HG02938 (cell line): ENCODE measurements around the gene OAT.
A peak's percentile ranks its signal among the peaks of the same experiment; 100 is the strongest.

Source experiments
- ATAC-seq: cut with Tn5 transposase; IDR thresholded peaks from one replicate; pipeline ENCODE4 v1.9.1; 2021; ENCODE audit warnings: mild to moderate bottlenecking, moderate library complexity; ENCODE audit not compliant: unreplicated experiment

The OAT gene

DNA sequence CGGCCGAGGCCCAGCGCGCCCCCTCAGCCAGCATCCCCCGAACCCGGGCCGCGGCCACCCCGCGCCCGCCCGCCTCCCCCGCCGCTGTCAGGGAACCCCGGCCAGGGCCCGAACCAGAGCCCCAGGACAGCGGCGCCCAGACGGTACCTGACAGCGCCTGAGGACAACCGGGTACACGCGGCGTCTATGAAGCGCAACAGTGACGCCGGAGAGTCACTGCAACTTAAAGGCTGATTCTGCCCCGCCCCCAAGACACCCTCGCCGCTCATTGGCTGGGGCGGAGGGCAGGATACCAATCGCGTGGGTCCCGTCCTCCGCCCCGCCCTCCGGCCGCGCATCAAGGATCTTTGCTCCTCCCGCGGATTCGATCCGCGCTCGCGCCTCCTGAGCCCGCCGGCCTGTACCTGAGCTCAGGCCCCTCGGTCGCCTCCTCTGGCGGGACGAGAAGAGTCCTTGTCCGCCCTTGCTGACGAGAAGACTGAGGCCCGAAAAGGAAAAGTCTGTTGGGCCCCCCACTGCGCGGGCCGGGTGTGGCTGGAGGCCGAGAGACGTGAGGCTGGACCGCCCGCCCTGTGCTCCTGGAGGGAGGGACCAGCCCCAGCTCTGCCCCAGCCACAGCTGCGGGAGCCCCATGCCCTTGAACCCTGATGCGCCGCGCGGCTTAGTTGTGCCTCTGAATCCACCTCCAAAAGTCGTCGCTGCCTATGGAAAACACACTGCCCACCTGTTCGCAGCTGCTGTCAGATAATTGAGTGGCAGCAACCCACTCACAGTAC lies at the start of gene OAT:
Gene OAT, minus strand, starts transcription at position 198 of the 776 bp plus-strand sequence. CDS start 6,752 bp downstream, outside the sequence.
- ATAC-seq: peak; percentile 95

- no peak for ATAC-seq
Observed at GRCh38 chr10:124467165-124467564, 48.4 kb upstream of the OAT start.

DNA sequence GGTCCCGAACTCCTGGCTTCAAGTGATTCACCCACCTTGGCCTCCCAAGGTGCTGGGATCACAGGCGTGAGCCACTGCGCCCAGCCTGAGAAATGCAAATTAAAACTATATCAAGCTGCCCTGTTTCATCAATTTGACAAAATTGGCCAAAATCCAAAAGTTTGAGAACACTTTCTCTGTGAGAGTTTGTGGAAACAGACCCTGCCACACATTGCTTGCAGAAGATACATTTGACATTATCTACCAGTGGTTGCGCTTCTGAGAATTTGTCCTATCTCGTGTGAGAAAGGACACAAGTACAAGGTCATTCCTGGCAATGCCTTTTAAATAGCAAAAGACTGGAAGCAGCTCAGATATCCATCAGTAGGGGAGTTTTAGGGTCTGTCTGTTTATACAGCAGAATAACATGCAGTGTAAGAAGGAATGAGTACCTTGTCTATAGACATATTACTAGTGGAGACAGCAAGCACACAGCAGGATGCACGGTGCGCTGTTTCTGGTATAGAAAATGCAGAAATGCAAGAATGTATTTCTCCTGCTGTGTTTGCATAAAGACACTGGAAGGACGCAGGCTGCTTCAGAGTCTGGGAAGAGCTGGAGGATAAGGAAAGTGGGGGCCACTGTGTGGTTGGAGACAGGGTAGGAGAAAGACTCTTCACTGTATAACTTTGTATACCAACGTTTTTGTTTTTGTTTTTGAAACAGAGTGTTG lies 47.2 kb upstream of the OAT start:
- no peak for ATAC-seq

- ATAC-seq: peak; percentile 38
Observed at GRCh38 chr10:124465003-124465776, 46.5 kb upstream of the OAT start.

GRCh38 chr10:124464028-124464965 lies 45.6 kb upstream of the OAT start:
- no peak for ATAC-seq

GRCh38 chr10:124462348-124462695 lies 43.6 kb upstream of the OAT start:
- no peak for ATAC-seq

DNA sequence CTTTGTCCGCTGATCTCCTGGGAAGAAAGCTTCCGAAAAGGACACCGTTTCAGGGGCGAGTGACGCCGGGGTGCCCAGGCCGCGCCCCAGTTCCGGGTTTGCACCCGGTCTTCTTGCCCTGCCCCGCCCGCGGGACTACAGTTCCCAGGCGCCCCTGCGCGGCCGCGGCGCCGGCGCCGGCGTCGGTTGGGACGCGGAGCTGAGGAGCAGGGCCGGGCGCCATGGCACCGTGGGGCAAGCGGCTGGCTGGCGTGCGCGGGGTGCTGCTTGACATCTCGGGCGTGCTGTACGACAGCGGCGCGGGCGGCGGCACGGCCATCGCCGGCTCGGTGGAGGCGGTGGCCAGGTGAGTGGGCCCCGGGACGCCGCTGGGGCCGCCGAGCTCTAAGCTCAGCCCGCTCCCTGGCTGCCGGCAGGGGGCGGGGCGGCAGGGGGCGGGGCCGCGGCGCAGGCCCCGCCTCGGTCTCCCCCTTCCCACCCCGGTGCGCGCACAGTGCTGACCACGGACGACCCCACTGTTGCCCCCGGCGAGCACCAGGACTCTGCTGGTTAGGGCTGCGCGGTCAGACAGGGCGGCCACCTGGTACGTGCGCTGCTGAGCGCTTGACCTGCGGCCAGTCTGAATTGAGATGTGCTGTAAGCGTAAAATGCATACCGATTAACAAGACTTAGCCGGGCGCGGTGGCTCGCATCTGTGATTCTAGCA lies 43.1 kb upstream of the OAT start, which contains the start of gene LHPP:
Gene LHPP, plus strand, starts transcription at position 182 of the 706 bp plus-strand sequence. Its CDS starts 40 bp downstream, at position 222.
- peak; percentile 90 for ATAC-seq

DNA sequence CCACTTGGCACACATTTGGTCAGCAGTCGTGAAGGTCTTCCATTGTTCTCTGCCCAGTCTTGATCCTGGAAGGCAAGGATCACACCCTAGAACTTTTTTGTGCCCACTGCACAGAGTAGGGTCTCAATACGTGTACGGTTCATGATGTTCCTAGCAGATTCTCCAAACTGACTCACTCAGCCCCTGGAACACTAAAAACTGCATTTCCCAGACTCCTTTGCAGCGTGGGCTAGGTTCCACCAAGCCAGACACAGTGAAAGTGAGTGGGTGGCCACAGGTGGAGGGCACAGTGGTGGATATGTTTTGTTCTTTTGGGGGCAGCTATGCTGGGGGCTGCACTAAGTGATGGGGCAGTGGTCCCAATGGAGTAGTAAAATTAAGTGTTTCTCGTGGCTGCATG lies 41.4 kb upstream of the OAT start:
- no peak for ATAC-seq

GRCh38 chr10:124459395-124459794 lies 40.7 kb upstream of the OAT start:
- no peak for ATAC-seq

GRCh38 chr10:124458889-124459288 lies 40.2 kb upstream of the OAT start:
- ATAC-seq: no peak

DNA sequence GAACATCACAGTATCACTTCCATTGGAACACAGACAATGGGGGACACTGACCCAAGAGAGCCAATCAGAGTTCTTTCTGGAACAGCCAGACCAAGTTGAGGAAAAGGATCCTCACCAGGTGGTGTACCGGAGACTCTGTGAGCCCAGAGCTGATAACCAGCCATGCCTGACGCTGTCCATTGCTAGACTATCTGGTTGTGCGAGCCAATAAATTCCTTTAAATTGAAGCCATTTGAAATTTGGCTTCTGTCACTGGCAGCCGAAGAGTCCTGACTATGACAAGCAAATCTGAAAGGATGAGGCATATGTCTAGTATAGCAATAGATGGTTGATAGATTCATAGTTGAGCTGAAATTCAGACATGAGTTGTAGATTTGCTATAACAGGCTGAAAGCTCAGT lies 39.8 kb upstream of the OAT start:
- no peak for ATAC-seq

- ATAC-seq: no peak
Observed at GRCh38 chr10:124455441-124455840, 36.7 kb upstream of the OAT start.

DNA sequence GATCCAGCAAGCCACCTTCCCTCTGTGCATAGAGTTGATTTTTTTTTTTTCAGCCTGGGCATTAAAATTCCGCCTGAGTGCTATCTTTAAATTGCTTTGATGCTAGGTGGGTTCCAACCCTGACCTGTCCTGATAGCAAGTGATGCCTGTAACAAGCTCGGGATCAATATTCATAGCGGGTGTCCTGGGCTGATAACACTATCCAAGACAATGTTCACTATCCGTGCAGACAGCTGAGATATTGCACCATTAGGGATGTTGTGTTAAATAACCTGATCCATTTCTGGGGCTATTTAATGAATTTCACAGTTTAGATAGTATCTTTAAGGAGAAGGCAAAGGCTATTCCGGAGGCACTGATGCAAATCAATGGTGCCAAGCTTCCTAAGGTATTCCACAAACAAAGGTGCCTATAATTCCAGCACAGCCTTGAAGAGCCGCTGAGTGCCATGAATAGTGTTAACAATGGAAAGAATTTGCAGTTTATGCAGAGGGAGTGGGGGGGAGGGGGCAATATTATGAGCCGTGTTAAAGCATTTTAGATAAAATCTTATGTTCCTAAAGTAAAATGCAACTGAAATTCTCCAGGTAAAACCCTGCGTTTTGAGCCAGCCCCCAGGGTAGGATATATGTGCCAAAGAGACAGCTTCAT lies 35.4 kb upstream of the OAT start:
- ATAC-seq: no peak

GRCh38 chr10:124451276-124451675 lies 32.6 kb upstream of the OAT start:
- ATAC-seq: no peak

- no peak for ATAC-seq
Observed at GRCh38 chr10:124450783-124451057, 32.0 kb upstream of the OAT start.

DNA sequence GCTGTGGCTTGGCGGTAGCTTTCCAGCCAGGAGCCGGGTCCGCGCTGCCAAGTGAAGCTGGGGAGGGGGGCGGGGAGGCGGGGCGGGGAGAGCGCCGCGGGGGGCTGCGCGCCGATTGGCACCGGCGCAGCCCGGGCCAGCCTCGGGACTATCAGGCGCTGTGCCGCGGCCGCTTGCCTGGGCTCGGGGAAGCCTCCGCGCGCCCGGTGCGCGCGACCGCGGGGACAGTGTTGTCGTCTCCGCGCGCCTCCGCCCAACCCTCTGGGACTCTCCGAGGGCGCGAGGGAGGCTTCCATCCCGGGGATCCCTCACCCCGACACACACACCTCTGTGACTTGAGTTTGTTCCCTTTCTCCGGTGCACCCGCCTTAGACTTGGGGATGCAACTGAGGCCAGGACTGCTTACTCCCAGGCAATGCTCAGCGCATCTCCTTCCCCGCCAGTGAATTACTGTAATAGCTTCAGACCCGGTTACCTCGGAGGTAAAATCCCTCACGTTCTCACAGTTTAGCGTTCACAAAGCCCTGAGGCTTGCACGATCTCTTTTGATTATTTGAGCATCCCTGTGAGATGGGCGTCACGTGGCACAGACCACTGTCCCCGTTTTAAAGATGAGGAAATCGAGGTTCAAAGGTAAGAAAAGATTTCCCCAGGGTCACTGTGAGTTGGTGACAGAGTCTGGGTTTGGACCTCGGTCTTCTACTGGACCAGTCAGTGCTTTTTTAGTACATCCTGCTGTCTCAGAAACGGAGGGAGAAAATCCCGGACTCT lies 31.5 kb upstream of the OAT start, which contains the start of gene NKX1-2:
Gene NKX1-2, minus strand, starts transcription at position 24 of the 771 bp plus-strand sequence. CDS start 92 bp downstream, outside the sequence.
- ATAC-seq: no peak

GRCh38 chr10:124449170-124450011 lies 30.7 kb upstream of the OAT start:
- no peak for ATAC-seq

- ATAC-seq: no peak
Observed at GRCh38 chr10:124448696-124449169, 30.0 kb upstream of the OAT start.
